Activated CD4-positive, CD25-positive, alpha-beta regulatory T cell (primary cell): ENCODE results near the gene WDCP.
"Not testable (repeated sequence)": the region's sequence is repeated elsewhere in the genome, so short reads cannot be mapped to it uniquely, and the experiment has no call there.

ENCODE experiments used
- DNase-seq, 4 experiments: peaks; one replicate each; lab custom pipeline; 2025; lab: John Stamatoyannopoulos, UW

WDCP gene

GRCh38 chr2:24022324-24022974 lies 24.7 kb downstream of the WDCP start:
- DNase-seq = no peak

- DNase-seq = no peak
Observed at GRCh38 chr2:24021122-24021998, 25.8 kb downstream of the WDCP start.

DNA sequence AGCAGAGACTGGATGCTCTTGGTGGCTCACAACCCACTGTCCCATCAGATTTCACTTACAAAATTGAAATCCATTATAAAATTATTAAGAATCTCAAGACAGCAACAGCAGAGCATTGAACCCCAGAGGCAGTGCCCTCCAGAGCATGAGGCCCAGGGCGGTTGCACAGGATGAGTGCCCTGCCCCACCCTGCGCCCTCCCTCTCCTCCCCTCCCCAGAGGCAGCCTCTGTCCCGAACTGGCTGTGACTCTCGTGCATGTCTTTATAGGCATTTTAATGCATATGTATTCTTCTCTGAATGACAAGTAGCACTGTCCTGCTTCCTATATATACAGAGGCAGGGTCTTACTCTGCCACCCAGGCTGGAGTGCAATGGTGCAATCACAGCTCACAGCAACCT lies 26.9 kb downstream of the WDCP start:
- DNase-seq = no peak

DNA sequence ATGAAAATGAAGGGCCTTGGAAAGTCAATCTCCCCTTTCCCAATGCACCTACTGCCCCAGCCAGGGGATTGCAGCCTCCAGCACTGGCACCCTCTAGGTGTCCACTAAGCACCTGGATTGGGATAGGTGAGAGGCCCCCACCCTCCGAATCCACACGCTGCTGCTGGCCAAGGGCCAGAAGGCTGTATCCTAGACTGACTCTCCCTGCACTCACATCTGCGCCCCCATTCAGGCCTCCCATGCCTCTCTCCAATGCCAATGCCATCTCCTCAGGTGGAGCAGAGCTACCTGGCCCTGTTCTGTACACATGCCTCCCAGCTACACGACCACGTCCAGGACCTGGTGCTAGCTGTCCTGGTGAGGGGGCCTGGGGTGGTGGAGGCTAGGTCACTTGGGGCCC lies 27.5 kb downstream of the WDCP start:
- DNase-seq = no peak

- no peak for DNase-seq
Observed at GRCh38 chr2:24018241-24018640, 28.9 kb downstream of the WDCP start.

DNA sequence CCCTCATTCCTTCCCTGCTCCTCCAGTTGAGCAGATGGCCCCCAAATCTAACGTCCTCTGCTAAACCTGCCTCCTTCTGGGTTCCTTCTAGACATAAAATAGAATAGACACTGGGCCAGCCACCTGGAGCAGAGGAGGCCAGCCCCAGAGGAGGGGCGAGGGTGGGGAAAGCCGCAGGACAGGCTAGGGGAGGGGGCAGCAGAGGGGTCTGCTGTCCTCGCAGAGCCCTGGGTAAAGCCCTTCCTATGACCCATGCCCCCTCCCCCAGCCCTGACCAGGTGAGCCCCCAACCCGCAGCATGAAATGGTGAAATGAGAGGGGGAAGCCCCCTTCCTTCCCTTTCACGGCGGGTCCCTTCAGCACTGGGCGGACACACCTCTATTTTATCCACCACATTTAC lies 29.5 kb downstream of the WDCP start:
- no peak for DNase-seq

- DNase-seq = no peak
Observed at GRCh38 chr2:24016853-24017703, 30.1 kb downstream of the WDCP start.

DNA sequence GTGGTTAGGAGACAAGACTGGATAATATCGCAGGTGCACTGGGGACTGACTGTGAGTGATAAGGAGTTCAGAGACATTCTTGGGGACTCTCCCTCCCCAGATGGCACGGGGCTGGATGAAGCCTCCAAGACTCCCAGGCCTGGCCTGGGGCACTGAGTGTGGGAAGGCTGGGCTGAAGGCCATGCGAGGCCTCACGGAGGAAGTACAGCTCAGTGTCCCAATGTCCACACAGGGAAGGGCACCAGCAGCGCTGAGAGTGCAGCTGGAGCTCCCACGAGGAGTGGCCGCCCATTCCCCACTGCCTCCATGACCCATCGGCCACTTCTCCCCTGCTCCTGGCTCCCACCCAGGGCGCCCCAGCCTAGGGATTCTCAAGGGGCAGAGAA lies 30.8 kb downstream of the WDCP start:
- DNase-seq = no peak

- no peak for DNase-seq
Observed at GRCh38 chr2:24015562-24016375, 31.4 kb downstream of the WDCP start.

DNA sequence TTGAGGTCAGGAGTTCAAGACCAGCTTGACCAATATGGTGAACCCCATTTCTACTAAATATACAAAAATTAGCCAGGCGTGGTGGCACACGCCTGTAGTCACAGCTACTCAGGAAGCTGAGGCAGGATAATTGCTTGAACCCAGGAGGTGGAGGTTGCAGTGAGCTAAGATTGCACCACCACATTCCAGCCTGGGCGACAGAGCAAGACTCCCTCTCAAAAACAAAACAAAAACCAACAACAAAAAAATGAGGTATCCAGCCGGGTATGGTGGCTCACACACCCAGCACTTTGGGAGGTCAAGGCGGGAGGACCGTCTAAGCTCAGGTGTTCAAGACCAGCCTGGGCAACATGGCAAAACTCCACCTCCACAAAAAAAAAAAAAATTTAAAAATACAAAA lies 32.3 kb downstream of the WDCP start:
- DNase-seq = not testable (repeated sequence)

DNA sequence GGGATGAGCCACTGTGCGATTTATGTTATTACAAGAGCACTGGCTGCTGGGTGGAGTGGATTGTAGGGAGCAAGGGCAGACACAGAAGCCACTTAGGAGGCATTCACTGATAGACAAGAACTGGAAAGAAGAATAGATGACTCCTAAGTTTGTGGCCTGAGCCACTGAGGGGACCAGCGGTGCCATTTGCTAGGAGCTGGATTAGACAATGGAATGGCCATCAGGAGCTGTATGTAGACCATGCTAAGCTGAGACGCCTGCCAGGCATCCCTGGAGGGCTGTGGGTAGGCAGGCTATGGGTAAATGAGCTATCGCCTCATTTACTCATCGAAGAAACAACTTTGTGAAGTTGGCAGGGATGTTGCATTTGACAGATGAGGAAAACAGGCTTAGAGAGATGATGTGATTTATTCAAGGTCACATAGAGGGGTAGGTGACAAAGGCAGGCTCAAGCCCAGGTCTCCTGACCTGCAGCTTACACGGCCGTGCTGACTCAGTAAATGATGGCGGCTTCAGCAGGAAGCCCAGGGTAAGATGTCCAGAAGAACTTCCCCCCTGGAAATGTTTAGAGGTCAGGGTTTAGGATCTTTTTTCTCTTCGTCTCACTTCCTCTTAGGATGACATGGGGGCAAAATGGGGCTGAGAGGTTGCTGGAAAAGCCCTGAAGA lies 34.5 kb downstream of the WDCP start:
- no peak for DNase-seq

GRCh38 chr2:24011250-24012104 lies 35.7 kb downstream of the WDCP start:
- no peak for DNase-seq

GRCh38 chr2:24010477-24011249 lies 36.5 kb downstream of the WDCP start:
- no peak for DNase-seq

GRCh38 chr2:24009680-24010476 lies 37.3 kb downstream of the WDCP start, which contains the start of gene MFSD2B:
Gene MFSD2B (plus strand): TSS chr2:24010085. CDS start chr2:24010097, 12 bp downstream.
- no peak for DNase-seq

- no peak for DNase-seq
Observed at GRCh38 chr2:24009367-24009679, 37.9 kb downstream of the WDCP start.

- DNase-seq = no peak
Observed at GRCh38 chr2:24008672-24009366, 38.4 kb downstream of the WDCP start.

DNA sequence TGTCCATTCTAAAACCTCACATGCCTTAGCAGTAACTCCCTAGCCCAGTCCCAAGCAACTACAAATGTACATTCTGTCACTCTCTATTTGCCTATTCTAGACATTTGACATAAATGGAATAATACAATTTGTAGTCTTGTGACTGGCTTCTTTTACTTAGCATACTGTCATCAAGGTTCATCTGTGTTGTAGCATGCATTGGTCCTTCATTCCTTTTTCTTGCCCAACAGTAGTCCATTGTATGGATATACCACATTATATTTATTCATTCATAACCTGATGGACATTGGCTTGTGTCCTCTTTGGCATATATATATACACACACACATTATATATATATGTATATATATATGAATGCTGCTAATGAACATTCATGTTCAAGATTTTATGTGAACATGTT lies 39.5 kb downstream of the WDCP start:
- DNase-seq = no peak

- DNase-seq = no peak
Observed at GRCh38 chr2:23994567-23994966, 52.6 kb downstream of the WDCP start.
